GM19193 (cell line): ENCODE data around the gene SGTA.
A peak's percentile ranks its signal among the peaks of the same experiment; 100 is the strongest.

Experiments
- POLR2A ChIP-seq: IDR thresholded peaks from 4 replicates; pipeline ENCODE4 v1.6.1; 2011; ENCODE audit not compliant: insufficient read depth, insufficient read length; ENCODE audit errors: extremely low read depth

Gene SGTA

GRCh38 chr19:2756921-2757881, 25.9 kb downstream of the SGTA start:
- no peak for TF ChIP-seq POLR2A

GRCh38 chr19:2756477-2756876, 26.6 kb downstream of the SGTA start:
- no peak for TF ChIP-seq POLR2A

- TF ChIP-seq POLR2A: no peak
These were observed 27.3 kb downstream of the SGTA start for GRCh38 chr19:2755811-2756210.

- TF ChIP-seq POLR2A: no peak
These were observed 27.7 kb downstream of the SGTA start for GRCh38 chr19:2755448-2755705.

GRCh38 chr19:2754659-2755447, 28.2 kb downstream of the SGTA start:
- TF ChIP-seq POLR2A: no peak

GRCh38 chr19:2751438-2751830, 31.6 kb downstream of the SGTA start:
- no peak for TF ChIP-seq POLR2A

- TF ChIP-seq POLR2A: no peak
These were observed 32.1 kb downstream of the SGTA start for GRCh38 chr19:2750808-2751437.

GRCh38 chr19:2747349-2747748, 35.7 kb downstream of the SGTA start:
- TF ChIP-seq POLR2A: no peak

- TF ChIP-seq POLR2A: no peak
These were observed 39.0 kb downstream of the SGTA start for GRCh38 chr19:2744113-2744512.

- no peak for TF ChIP-seq POLR2A
These were observed 40.0 kb downstream of the SGTA start for GRCh38 chr19:2743099-2743498.

GRCh38 chr19:2740314-2740656, 42.8 kb downstream of the SGTA start:
- no peak for TF ChIP-seq POLR2A

- peak; percentile 69 for TF ChIP-seq POLR2A
These were observed 43.3 kb downstream of the SGTA start, which contains the start of gene SLC39A3 for GRCh38 chr19:2739602-2740313. TSS of gene SLC39A3 (minus strand) at chr19:2740017. CDS start at chr19:2737257, 2,760 bp downstream.

GRCh38 chr19:2736550-2737190, 46.4 kb downstream of the SGTA start:
- no peak for TF ChIP-seq POLR2A

- TF ChIP-seq POLR2A: no peak
These were observed 47.7 kb downstream of the SGTA start for GRCh38 chr19:2735374-2735773.

GRCh38 chr19:2734589-2735288, 48.3 kb downstream of the SGTA start:
- TF ChIP-seq POLR2A: no peak
